Loucy (cell line): Measurements from ENCODE around the gene MYO1E.
A peak's percentile ranks its signal among the peaks of the same experiment; 100 is the strongest.

Experiments used
- H2AFZ ChIP-seq: fragments of 200-600 bp; sonication (generic); 2 replicates; pipeline ENCODE4 v1.6.0; 2016; ENCODE audit warnings: antibody characterized with exemption, mild to moderate bottlenecking, low read length, moderate library complexity
- H3F3A ChIP-seq: fragments of 200-600 bp; 2 replicates; pipeline ENCODE4 v1.6.0; 2016; ENCODE audit warnings: antibody characterized with exemption, low read depth, mild to moderate bottlenecking
- H3K27me3 ChIP-seq: fragments of 200-600 bp; sonication (generic); 2 replicates; pipeline ENCODE4 v1.6.1; 2014; ENCODE audit warnings: low read length, mild to moderate bottlenecking; ENCODE audit not compliant: insufficient read depth, poor library complexity, severe bottlenecking
- H3K36me3 ChIP-seq: fragments of 200-600 bp; sonication (generic); 2 replicates; pipeline ENCODE4 v1.6.1; 2016; ENCODE audit warnings: low read length; ENCODE audit not compliant: insufficient read depth
- H3K4me1 ChIP-seq: fragments of 200-600 bp; sonication (generic); 2 replicates; pipeline ENCODE4 v1.5.1; 2014; ENCODE audit warnings: low read length, mild to moderate bottlenecking; ENCODE audit not compliant: insufficient read depth, poor library complexity, severe bottlenecking
- H3K4me2 ChIP-seq: fragments of 200-600 bp; sonication (generic); 2 replicates; pipeline ENCODE4 v1.6.0; 2014; ENCODE audit warnings: antibody characterized with exemption, low read length, low read depth, mild to moderate bottlenecking; ENCODE audit not compliant: poor library complexity, severe bottlenecking
- H3K4me3 ChIP-seq: fragments of 200-600 bp; sonication (generic); 2 replicates; pipeline ENCODE4 v1.5.1; 2014; ENCODE audit warnings: low read length, mild to moderate bottlenecking, mixed read lengths; ENCODE audit not compliant: poor library complexity, severe bottlenecking
- H3K79me2 ChIP-seq: fragments of 200-600 bp; sonication (generic); 2 replicates; pipeline ENCODE4 v1.6.1; 2014; ENCODE audit warnings: low read length; ENCODE audit not compliant: insufficient read depth
- H3K9ac ChIP-seq: fragments of 200-600 bp; sonication (generic); 2 replicates; pipeline ENCODE4 v1.6.0; 2014; ENCODE audit warnings: mild to moderate bottlenecking, low read depth, low read length, moderate library complexity; ENCODE audit not compliant: poor library complexity, severe bottlenecking
- H3K9me2 ChIP-seq: fragments of 200-600 bp; sonication (generic); replicated peaks from 2 replicates; pipeline ENCODE4 v1.6.1; 2016; ENCODE audit warnings: low read depth, low read length, mixed read lengths
- H3K9me3 ChIP-seq: fragments of 200-600 bp; sonication (generic); 2 replicates; pipeline ENCODE4 v1.6.1; 2014; ENCODE audit warnings: mild to moderate bottlenecking, antibody characterized with exemption, low read length, low read depth; ENCODE audit not compliant: insufficient read depth
- H4K20me1 ChIP-seq: fragments of 200-600 bp; sonication (generic); 2 replicates; pipeline ENCODE4 v1.6.0; 2014; ENCODE audit warnings: antibody characterized with exemption, low read length, mild to moderate bottlenecking; ENCODE audit not compliant: insufficient read depth, poor library complexity, severe bottlenecking
- EZH2phosphoT487 ChIP-seq: fragments of 200-600 bp; IDR thresholded peaks from 2 replicates; pipeline ENCODE4 v1.6.1; 2018; ENCODE audit warnings: antibody characterized with exemption, mild to moderate bottlenecking, moderate library complexity, borderline replicate concordance
- TF ChIP-seq, protein P1 (sequence below): fragments of 200-600 bp; sonication (generic); conservative IDR thresholded peaks from 2 replicates; pipeline ENCODE4 v1.5.1; 2014; ENCODE audit warnings: mild to moderate bottlenecking, antibody characterized with exemption, low read length

Gene MYO1E

DNA sequence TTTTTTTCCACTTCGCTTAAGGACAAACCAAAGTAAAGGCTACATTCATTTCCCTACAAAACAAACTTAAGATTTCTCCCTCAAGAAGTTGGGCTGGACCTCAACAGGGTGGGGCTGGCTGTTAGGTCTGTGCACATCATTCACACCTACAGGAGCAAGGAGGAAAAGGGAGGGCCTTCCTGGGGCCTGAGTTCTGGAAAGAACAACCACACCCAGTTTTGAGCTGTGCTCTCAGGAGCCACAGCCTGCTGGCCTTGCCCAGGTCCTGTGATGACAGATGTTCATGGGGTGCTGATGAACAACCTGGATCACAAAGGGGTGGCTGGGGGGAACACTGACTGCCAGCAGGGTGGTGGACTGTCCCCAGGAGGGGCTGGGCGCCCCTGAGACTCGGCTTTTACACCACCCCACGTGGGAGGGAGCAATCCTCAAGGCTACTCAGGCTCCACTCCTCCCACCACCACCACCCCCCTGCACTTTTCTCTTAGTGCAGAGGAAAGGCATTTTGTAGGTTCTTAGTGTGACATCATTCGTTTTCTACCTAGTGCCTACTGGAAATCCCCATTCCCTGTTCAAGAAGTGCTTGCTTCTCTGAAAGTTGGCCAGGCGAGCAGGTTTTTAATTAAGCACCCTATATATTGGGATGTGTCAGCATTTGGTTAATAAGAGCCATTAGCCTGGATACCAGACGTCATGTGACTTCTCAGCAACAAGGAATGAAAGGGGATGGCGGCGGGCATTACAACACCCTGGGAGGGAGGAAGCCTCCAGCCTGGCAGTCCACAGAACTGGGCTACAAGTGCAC, 232.0 kb downstream of the MYO1E start:
- Histone ChIP-seq H3K4me3 (no peak overlapping the region), H3K9me2 (no peaks in the 10 kb centered on the region), H3K4me1 (no peaks in the 10 kb centered on the region), H3K27me3 (no peaks in the 10 kb centered on the region), H3K9ac (no peak overlapping the region), H3K36me3 (peaks cover 60% of the 10 kb centered on the region; the same call in 1 of the 2 replicates), H3F3A (no peaks in the 10 kb centered on the region), H2AFZ (no peak overlapping the region), H3K79me2 (no peaks in the 10 kb centered on the region), H3K9me3 (no peaks in the 10 kb centered on the region), H4K20me1 (no peaks in the 10 kb centered on the region), H3K4me2 (no peak overlapping the region)
- TF ChIP-seq, protein P1, sequence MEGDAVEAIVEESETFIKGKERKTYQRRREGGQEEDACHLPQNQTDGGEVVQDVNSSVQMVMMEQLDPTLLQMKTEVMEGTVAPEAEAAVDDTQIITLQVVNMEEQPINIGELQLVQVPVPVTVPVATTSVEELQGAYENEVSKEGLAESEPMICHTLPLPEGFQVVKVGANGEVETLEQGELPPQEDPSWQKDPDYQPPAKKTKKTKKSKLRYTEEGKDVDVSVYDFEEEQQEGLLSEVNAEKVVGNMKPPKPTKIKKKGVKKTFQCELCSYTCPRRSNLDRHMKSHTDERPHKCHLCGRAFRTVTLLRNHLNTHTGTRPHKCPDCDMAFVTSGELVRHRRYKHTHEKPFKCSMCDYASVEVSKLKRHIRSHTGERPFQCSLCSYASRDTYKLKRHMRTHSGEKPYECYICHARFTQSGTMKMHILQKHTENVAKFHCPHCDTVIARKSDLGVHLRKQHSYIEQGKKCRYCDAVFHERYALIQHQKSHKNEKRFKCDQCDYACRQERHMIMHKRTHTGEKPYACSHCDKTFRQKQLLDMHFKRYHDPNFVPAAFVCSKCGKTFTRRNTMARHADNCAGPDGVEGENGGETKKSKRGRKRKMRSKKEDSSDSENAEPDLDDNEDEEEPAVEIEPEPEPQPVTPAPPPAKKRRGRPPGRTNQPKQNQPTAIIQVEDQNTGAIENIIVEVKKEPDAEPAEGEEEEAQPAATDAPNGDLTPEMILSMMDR = no peak
- no peak for TF ChIP-seq EZH2phosphoT487

DNA sequence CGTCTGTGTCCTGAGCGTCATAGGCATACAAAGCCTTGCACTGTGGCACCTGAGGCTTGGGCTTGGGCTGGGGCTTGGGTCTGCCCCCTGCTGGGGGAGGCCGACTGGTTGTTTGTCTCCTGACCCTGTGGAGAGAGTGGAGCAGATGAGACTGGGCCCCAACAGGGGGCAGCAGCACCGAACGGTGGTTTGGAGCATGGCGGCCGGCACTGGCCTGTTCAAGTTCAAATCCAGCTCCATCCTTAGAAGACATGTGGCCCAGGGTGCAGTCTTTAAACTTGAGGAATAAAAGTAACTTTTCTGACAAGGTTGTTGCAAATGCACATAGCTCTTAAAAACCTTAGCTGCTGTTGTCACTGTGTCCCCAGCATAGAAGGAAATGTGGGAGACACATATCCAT, 234.4 kb downstream of the MYO1E start:
- Histone ChIP-seq H3K9me2 (no peaks in the 10 kb centered on the region), H3K9me3 (no peaks in the 10 kb centered on the region), H3K9ac (no peak overlapping the region), H3K4me1 (no peaks in the 10 kb centered on the region), H3K4me3 (no peak overlapping the region), H3K36me3 (peaks cover 78% of the 10 kb centered on the region; the same call in 1 of the 2 replicates), H2AFZ (no peak overlapping the region), H3K4me2 (no peak overlapping the region), H3K27me3 (no peaks in the 10 kb centered on the region), H3K79me2 (no peaks in the 10 kb centered on the region), H4K20me1 (no peaks in the 10 kb centered on the region), H3F3A (no peaks in the 10 kb centered on the region)
- no peak for TF ChIP-seq EZH2phosphoT487
- TF ChIP-seq, protein P1 = peak; percentile 96

DNA sequence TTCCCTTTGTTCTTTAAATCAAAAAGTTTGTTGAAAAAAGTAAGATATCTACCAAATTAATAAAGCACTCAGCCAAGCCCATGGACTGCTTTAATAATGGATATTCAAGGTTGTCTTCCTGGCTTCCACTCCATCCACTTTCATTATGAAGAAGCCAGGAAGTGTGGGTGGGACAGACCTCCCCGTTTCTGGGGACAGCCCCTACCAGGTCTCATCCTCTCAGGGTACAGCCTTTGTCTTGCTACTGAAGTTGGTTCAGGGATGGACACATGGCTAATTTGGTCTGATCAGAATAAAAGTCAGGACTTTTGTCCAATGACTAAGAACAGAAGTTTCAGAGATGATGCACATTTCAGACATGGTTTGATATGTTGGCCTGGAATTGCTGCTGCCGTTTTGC, 235.1 kb downstream of the MYO1E start:
- no peaks in the 10 kb centered on the region for H4K20me1 ChIP-seq
- no peak overlapping the region for H3K4me3 ChIP-seq
- no peak overlapping the region for H3K4me2 ChIP-seq
- H3F3A ChIP-seq = no peaks in the 10 kb centered on the region
- H3K9ac ChIP-seq = no peak overlapping the region
- TF ChIP-seq, protein P1 = no peak
- no peak for TF ChIP-seq EZH2phosphoT487
- H2AFZ ChIP-seq = no peak overlapping the region
- no peaks in the 10 kb centered on the region for H3K4me1 ChIP-seq
- H3K9me3 ChIP-seq = no peaks in the 10 kb centered on the region
- peaks cover 82% of the 10 kb centered on the region for H3K36me3 ChIP-seq
- H3K27me3 ChIP-seq = no peaks in the 10 kb centered on the region
- H3K79me2 ChIP-seq = no peaks in the 10 kb centered on the region
- no peaks in the 10 kb centered on the region for H3K9me2 ChIP-seq
